GM18858 (cell line): ENCODE data around the gene ANKRD9.
A peak's percentile ranks its signal among the peaks of the same experiment; 100 is the strongest.
"Not testable (repeated sequence)": the region's sequence is repeated elsewhere in the genome, so short reads cannot be mapped to it uniquely, and the experiment has no call there.

Source experiments
- ATAC-seq: cut with Tn5 transposase; IDR thresholded peaks from one replicate; pipeline ENCODE4 v1.9.1; 2021; ENCODE audit not compliant: unreplicated experiment

The ANKRD9 gene

GRCh38 chr14:102509746-102510615 is at the start of gene ANKRD9:
Gene ANKRD9, minus strand, starts transcription at chr14:102509776. Its CDS starts 1,887 bp downstream, at chr14:102507889.
- ATAC-seq = peak; percentile 56

- no peak for ATAC-seq
Observed at GRCh38 chr14:102558556-102558955, 49.0 kb upstream of the ANKRD9 start.

- ATAC-seq = no peak
Observed at GRCh38 chr14:102557434-102558226, 48.1 kb upstream of the ANKRD9 start.

- ATAC-seq = no peak
Observed at GRCh38 chr14:102556098-102556677, 46.6 kb upstream of the ANKRD9 start.

- no peak for ATAC-seq
Observed at GRCh38 chr14:102554821-102555819, 45.5 kb upstream of the ANKRD9 start.

GRCh38 chr14:102551995-102552705 is 42.6 kb upstream of the ANKRD9 start:
- no peak for ATAC-seq

- ATAC-seq = not testable (repeated sequence)
Observed at GRCh38 chr14:102550927-102551401, 41.4 kb upstream of the ANKRD9 start.

- ATAC-seq = no peak
Observed at GRCh38 chr14:102548616-102549240, 39.2 kb upstream of the ANKRD9 start.

- ATAC-seq = no peak
Observed at GRCh38 chr14:102545461-102546265, 36.1 kb upstream of the ANKRD9 start.

- ATAC-seq = no peak
Observed at GRCh38 chr14:102544747-102545460, 35.3 kb upstream of the ANKRD9 start.

GRCh38 chr14:102544046-102544746 is 34.6 kb upstream of the ANKRD9 start:
- ATAC-seq = no peak

- ATAC-seq = no peak
Observed at GRCh38 chr14:102541771-102542170, 32.2 kb upstream of the ANKRD9 start.

GRCh38 chr14:102541029-102541491 is 31.5 kb upstream of the ANKRD9 start:
- not testable (repeated sequence) for ATAC-seq

GRCh38 chr14:102540315-102541028 is 30.9 kb upstream of the ANKRD9 start:
- no peak for ATAC-seq

- no peak for ATAC-seq
Observed at GRCh38 chr14:102539544-102540314, 30.2 kb upstream of the ANKRD9 start.
